GM12872 (cell line): ENCODE measurements around the gene PLCL1.

Source experiments
- TF ChIP-seq, protein P1 (sequence below): IDR thresholded peaks from 3 replicates; pipeline ENCODE4 v1.5.1; 2011; ENCODE audit warnings: low read depth, mild to moderate bottlenecking, low read length, moderate library complexity; ENCODE audit not compliant: insufficient read depth

The PLCL1 gene

DNA sequence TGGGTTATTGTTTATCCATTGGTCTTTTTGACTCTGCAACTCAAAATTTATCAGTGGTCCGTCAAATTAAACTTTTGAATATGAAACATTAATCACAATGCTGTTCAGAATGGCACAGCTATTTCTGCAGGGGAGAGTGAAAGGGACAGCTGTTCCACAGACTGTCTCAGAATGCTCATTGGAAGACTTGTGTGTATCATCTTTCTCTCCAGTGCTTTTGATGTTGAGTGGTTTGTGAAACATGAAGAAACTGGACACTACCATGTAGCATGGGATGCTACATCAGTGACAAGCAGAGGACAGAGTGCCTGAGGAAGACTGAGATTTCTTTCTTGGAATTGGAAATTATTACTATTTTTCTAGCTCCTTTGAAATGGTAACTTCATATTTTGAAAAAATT lies 115.7 kb downstream of the PLCL1 start:
- TF ChIP-seq, protein P1, sequence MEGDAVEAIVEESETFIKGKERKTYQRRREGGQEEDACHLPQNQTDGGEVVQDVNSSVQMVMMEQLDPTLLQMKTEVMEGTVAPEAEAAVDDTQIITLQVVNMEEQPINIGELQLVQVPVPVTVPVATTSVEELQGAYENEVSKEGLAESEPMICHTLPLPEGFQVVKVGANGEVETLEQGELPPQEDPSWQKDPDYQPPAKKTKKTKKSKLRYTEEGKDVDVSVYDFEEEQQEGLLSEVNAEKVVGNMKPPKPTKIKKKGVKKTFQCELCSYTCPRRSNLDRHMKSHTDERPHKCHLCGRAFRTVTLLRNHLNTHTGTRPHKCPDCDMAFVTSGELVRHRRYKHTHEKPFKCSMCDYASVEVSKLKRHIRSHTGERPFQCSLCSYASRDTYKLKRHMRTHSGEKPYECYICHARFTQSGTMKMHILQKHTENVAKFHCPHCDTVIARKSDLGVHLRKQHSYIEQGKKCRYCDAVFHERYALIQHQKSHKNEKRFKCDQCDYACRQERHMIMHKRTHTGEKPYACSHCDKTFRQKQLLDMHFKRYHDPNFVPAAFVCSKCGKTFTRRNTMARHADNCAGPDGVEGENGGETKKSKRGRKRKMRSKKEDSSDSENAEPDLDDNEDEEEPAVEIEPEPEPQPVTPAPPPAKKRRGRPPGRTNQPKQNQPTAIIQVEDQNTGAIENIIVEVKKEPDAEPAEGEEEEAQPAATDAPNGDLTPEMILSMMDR, result no peak

DNA sequence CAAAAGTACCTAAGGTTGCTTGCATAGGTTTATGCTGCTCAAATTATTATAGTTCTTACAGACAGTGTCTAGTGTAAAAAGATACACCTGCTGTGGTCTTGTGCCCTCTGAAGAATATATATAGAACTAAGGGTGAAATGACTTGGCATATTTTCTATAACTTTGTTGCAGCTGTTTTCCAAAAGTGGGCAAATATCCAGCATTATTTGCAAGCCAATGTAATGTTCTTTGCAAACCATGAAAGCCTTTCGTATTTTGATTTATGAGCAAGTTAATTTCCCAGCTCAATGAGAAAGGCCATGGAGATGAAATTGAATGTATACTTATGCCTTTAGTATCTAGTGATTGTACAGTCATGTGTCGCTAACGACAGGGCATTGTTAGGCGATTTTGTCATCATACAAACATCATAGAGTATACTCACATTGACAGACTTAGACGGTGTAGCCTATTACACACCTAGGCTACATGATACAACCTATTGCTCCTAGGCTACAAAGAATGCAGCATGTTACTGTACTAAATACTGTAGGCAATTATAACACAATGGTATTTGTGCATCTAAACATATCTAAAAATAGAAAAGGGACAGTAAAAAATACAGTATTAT lies 116.3 kb downstream of the PLCL1 start:
- TF ChIP-seq, protein P1, result no peak

DNA sequence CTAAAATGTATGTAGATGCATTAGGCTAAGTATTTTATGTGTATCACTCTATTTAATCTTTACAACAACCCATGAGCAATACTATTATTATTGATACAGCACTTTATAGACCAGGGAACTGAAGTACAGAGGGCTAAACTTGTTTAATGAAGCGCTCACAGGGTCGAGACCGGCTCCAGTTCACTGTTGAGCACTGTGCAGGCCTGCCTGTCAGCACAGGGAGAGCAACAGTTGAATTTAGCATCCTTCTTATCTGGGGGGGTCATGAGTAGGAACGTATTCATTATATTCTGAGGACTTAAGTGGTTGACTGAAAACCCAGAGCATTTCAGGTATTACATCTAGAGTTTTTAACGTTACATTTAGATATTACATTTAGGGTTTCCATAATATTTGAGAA lies 120.1 kb downstream of the PLCL1 start:
- TF ChIP-seq, protein P1, result no peak

DNA sequence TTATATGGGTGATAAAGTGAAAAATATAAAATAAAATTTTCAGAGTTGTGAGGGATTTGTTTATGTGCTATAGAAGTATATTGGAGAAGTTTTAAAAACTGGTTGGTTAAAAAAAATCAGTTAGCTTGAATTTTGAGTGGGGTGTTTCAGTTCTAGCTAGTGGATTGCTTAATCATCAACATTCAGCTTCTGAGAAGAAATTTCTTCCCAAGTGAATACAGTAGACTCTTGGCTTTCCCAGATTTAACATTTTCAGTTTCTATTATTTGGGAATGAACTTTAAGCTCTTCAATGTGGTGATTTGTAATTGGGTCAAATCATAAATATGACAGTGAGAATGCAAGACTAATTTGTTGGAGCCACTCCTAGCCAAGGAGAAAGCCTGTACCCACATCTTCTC lies 120.8 kb downstream of the PLCL1 start:
- TF ChIP-seq, protein P1, result no peak

DNA sequence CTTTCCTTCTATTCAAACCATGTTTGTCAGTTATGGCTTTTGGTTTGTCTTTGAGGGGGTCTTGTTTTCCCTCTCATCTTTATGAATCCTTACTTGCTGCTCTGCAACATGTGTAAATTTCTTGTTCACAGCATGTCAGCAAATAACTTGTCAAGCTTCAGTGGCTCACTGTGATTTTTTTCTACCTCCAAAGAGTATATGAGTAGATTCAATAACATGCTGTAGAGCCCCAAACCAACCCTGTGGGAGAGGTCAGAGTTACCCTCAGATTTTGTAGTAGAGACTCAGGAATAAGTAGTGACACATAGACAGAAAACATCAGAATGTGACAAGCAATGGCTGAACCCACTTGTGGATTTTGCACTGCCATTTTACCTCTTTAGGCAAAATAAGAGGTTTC lies 121.6 kb downstream of the PLCL1 start:
- TF ChIP-seq, protein P1, result no peak

DNA sequence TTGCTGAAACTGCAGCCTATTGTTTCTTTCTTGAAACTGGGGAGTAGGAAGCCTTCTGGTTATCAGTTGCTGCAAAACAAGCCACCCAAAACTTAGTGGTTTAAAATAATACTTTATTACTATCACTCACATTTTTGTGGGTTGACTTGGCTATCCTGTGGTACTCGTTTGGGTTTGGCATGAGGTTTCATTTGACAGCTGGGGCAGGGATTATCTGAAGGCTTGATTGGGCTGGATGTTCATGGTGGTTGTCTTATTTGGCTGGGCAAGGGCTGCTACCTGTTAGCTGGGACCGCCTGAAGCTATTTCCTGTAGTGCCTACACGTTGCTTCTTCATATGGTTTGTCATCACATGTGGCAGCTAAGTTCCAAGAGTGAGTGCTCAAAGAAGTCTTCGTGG lies 122.3 kb downstream of the PLCL1 start:
- TF ChIP-seq, protein P1, result no peak

DNA sequence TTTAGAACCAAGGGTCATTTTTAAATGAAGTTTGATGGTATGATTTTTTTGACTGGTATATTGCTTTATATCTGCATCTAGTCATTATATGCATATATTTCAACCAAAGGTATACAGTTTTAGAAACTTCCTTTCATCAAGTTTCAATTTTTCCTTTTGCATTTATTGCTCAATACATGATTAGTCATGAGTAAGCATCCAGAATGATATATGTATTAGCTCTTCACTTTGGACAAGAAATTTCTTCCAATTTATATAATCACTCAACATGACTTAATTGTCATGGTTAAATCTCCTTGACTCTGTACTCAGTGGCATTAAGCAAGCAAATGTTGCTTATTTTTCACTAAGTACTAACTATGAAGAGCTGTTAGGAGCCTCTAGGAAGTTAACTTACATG lies 123.6 kb downstream of the PLCL1 start:
- TF ChIP-seq, protein P1, result no peak
